Thyroid gland (tissue), 4 donors: ENCODE results near the gene HDAC9.

Experiments
- CTCF ChIP-seq, 6 experiments: fragments of 200-600 bp in 3 of 6; fragments of 450-650 bp in 3 of 6; sonication (generic) in 3 of 6; IDR thresholded peaks; one replicate each; pipeline ENCODE4 v1.5.1; 2016 to 2019; ENCODE audit warnings: antibody characterized with exemption in 6 of 6, mild to moderate bottlenecking in 2 of 6, inconsistent platforms in 1 of 6, moderate library complexity in 1 of 6
- POLR2A ChIP-seq, 2 donors: fragments of 450-650 bp; IDR thresholded peaks; one replicate each; pipeline ENCODE4 v1.6.1; 2017; ENCODE audit warnings: antibody characterized with exemption in 2 of 2, mild to moderate bottlenecking in 2 of 2, moderate library complexity in 1 of 2

GRCh38 chr7:18461785-18462467 is 33.6 kb upstream of the HDAC9 start:
- TF ChIP-seq CTCF (IDR thresholded peaks at IDR 0.05) (no peak), POLR2A (IDR thresholded peaks at IDR 0.05) (no peak)
